ENCODE results near the gene PHOSPHO2. TPM values are rescaled to one million over a fixed set of nuclear protein-coding genes. Genes with fewer than 3 reads are reported as not detected.

PHOSPHO2 gene
- total RNA-seq, 1 donor from 2014 or later: 5.5 TPM

- intact Hi-C loops (cut with DNase I): no loop called here
- ATAC-seq (no peak), DNase-seq (no peak)
- Histone ChIP-seq H3K27me3 (no peaks in the 10 kb centered on the region), H3K4me1 (no peaks in the 10 kb centered on the region), H3K36me3 (no peaks in the 10 kb centered on the region), H3K4me3 (no peak overlapping the region), H3K27ac (no peak overlapping the region), H3K9me3 (no peaks in the 10 kb centered on the region)
- no peak for TF ChIP-seq CTCF (IDR thresholded peaks at IDR 0.05)
Observed at GRCh38 chr2:169673106-169673505, 21.2 kb upstream of the PHOSPHO2 start.

- H3K27ac ChIP-seq: no peak overlapping the region
- no peaks in the 10 kb centered on the region for H3K9me3 ChIP-seq
- no peak overlapping the region for H3K4me3 ChIP-seq
- no peak for TF ChIP-seq CTCF (IDR thresholded peaks at IDR 0.05)
- no peaks in the 10 kb centered on the region for H3K27me3 ChIP-seq
- ATAC-seq: no peak
- H3K36me3 ChIP-seq: no peaks in the 10 kb centered on the region
- no peaks in the 10 kb centered on the region for H3K4me1 ChIP-seq
- intact Hi-C loops (cut with DNase I): no loop called here
- no peak for DNase-seq
Observed at GRCh38 chr2:169673921-169674320, 20.3 kb upstream of the PHOSPHO2 start.

- peak; percentile 12 for TF ChIP-seq CTCF (IDR thresholded peaks at IDR 0.05)
- intact Hi-C loops (cut with DNase I): no loop called here
- H3K4me1 ChIP-seq: no peaks in the 10 kb centered on the region
- H3K27me3 ChIP-seq: no peaks in the 10 kb centered on the region
- no peak for ATAC-seq
- no peak overlapping the region for H3K4me3 ChIP-seq
- no peak for DNase-seq
- no peaks in the 10 kb centered on the region for H3K36me3 ChIP-seq
- H3K27ac ChIP-seq: no peak overlapping the region
- H3K9me3 ChIP-seq: no peaks in the 10 kb centered on the region
Observed at GRCh38 chr2:169676357-169676756, 17.9 kb upstream of the PHOSPHO2 start.

- Histone ChIP-seq H3K36me3 (no peaks in the 10 kb centered on the region), H3K9me3 (no peaks in the 10 kb centered on the region), H3K4me3 (no peak overlapping the region), H3K27ac (no peak overlapping the region), H3K4me1 (no peaks in the 10 kb centered on the region), H3K27me3 (no peaks in the 10 kb centered on the region)
- DNase-seq: no peak
- intact Hi-C loops (cut with DNase I): no loop called here
- no peak for ATAC-seq
- no peak for TF ChIP-seq CTCF (IDR thresholded peaks at IDR 0.05)
Observed at GRCh38 chr2:169676850-169677249, 17.4 kb upstream of the PHOSPHO2 start.

- H3K4me1 ChIP-seq: no peaks in the 10 kb centered on the region
- ATAC-seq: no peak
Observed at GRCh38 chr2:169683054-169683424, 11.2 kb upstream of the PHOSPHO2 start.

More at GRCh38 chr2:169683054-169683424, 11.2 kb upstream of the PHOSPHO2 start:
- DNase-seq: no peak
- intact Hi-C loops (cut with DNase I): no loop called here
- no peak overlapping the region for H3K4me3 ChIP-seq
- no peaks in the 10 kb centered on the region for H3K27me3 ChIP-seq
- no peaks in the 10 kb centered on the region for H3K9me3 ChIP-seq
- no peak overlapping the region for H3K27ac ChIP-seq
- H3K36me3 ChIP-seq: no peaks in the 10 kb centered on the region
- TF ChIP-seq CTCF (IDR thresholded peaks at IDR 0.05): no peak

All from upper lobe of right lung (tissue), 1 donor.